ENCODE data around the gene OTC. TPM values are rescaled to one million over a fixed set of nuclear protein-coding genes. Genes with fewer than 3 reads are reported as not detected.

OTC gene
- total and polyA plus RNA-seq, 2 experiments from 2014 or later: 16.2 to 37.8 TPM

GRCh38 chrX:38409289-38409688 is 56.9 kb downstream of the OTC start:
- H3K27ac ChIP-seq: no peak overlapping the region
- no peaks in the 10 kb centered on the region for H3K79me2 ChIP-seq
- H3K4me2 ChIP-seq: no peak overlapping the region
- no peaks in the 10 kb centered on the region for H3K27me3 ChIP-seq
- no peaks in the 10 kb centered on the region for H3K4me1 ChIP-seq (ENCODE audit: insufficient read depth)
- TF ChIP-seq EZH2 (IDR thresholded peaks at IDR 0.05; ENCODE audit: borderline replicate concordance): no peak
- no peak for TF ChIP-seq CTCF (IDR thresholded peaks at IDR 0.05; ENCODE audit: poor library complexity)
- no peaks in the 10 kb centered on the region for H4K20me1 ChIP-seq (ENCODE audit: insufficient read depth, poor library complexity, severe bottlenecking)
- H3K4me3 ChIP-seq: no peak overlapping the region
- H3K36me3 ChIP-seq (replicated peaks; ENCODE audit: insufficient read depth, low read depth): no peaks in the 10 kb centered on the region
- H3K9me2 ChIP-seq (replicated peaks; ENCODE audit: insufficient read depth): no peaks in the 10 kb centered on the region
- H2AFZ ChIP-seq: no peak overlapping the region
- H3K9me3 ChIP-seq (ENCODE audit: low read depth): no peaks in the 10 kb centered on the region
- DNase-seq (ENCODE audit: low spot score): no peak

DNA sequence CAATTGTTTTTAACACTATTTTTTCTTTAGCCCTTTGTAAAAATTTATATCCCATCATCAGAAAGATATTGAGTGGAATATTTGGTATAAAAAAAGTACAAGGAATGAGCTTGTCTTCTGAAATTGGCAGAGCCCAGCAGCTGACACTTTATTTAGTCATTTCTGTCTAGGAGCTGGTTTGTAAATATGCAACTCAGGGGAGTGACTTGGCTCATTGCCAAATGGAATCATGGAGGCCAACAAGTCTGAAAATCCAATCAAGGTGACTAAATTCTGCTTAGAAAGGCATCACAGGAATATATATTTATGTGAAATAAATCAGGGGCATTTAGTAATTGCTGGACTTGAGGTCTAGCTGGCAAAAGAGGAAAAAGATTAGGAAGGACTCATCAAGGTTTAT is 74.4 kb downstream of the OTC start:
- Histone ChIP-seq H2AFZ (no peak overlapping the region), H3K4me1 (ENCODE audit: insufficient read depth) (no peaks in the 10 kb centered on the region), H3K36me3 (replicated peaks; ENCODE audit: insufficient read depth, low read depth) (no peaks in the 10 kb centered on the region), H3K4me3 (no peak overlapping the region), H3K9me2 (replicated peaks; ENCODE audit: insufficient read depth) (no peaks in the 10 kb centered on the region), H3K9me3 (ENCODE audit: low read depth) (no peaks in the 10 kb centered on the region), H3K4me2 (no peak overlapping the region), H3K27me3 (no peaks in the 10 kb centered on the region), H4K20me1 (ENCODE audit: insufficient read depth, poor library complexity, severe bottlenecking) (no peaks in the 10 kb centered on the region), H3K79me2 (no peaks in the 10 kb centered on the region), H3K27ac (no peak overlapping the region)
- DNase-seq (ENCODE audit: low spot score): peak; percentile 11
- no peak for TF ChIP-seq EZH2phosphoT487 (IDR thresholded peaks at IDR 0.05; ENCODE audit: low read depth, severe bottlenecking, unreplicated experiment)
- no peak for TF ChIP-seq CTCF (IDR thresholded peaks at IDR 0.05; ENCODE audit: poor library complexity)
- TF ChIP-seq EZH2 (IDR thresholded peaks at IDR 0.05; ENCODE audit: borderline replicate concordance): no peak

DNA sequence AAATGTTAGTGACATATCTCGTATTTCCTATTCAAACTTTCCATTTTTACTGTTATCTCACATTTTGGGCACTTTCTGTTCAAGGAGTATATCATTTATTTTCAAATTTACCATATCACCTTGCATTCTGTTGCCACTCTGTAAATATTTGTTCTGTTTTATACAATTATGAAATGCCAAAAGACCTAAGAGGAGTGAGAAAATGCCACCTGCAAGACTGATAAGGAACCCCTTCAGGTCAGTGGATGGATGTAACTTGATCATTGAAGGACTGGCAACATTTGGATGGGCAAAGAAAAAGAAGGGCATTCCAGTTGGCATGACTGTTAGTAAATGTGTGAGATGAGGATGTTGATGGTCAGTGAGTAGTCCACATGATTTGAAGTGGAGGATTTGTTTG is 79.1 kb downstream of the OTC start:
- no peaks in the 10 kb centered on the region for H3K4me1 ChIP-seq (ENCODE audit: insufficient read depth)
- no peaks in the 10 kb centered on the region for H3K9me2 ChIP-seq (replicated peaks; ENCODE audit: insufficient read depth)
- no peak for DNase-seq (ENCODE audit: low spot score)
- H2AFZ ChIP-seq: no peak overlapping the region
- 52% methylated on average over 1 of the region's 1 CpG for WGBS (ENCODE audit: low lambda C conversion rate, missing lambda C conversion rate)
- H3K36me3 ChIP-seq (replicated peaks; ENCODE audit: insufficient read depth, low read depth): no peaks in the 10 kb centered on the region
- no peak overlapping the region for H3K4me3 ChIP-seq
- no peaks in the 10 kb centered on the region for H4K20me1 ChIP-seq (ENCODE audit: insufficient read depth, poor library complexity, severe bottlenecking)
- no peak overlapping the region for H3K27ac ChIP-seq
- H3K79me2 ChIP-seq: no peaks in the 10 kb centered on the region
- TF ChIP-seq EZH2phosphoT487 (IDR thresholded peaks at IDR 0.05; ENCODE audit: low read depth, severe bottlenecking, unreplicated experiment) (no peak), CTCF (IDR thresholded peaks at IDR 0.05; ENCODE audit: poor library complexity) (no peak), EZH2 (IDR thresholded peaks at IDR 0.05; ENCODE audit: borderline replicate concordance) (no peak)
- H3K4me2 ChIP-seq: no peak overlapping the region
- H3K27me3 ChIP-seq: no peaks in the 10 kb centered on the region
- no peaks in the 10 kb centered on the region for H3K9me3 ChIP-seq (ENCODE audit: low read depth)

GRCh38 chrX:38435130-38435529 is 82.7 kb downstream of the OTC start:
- WGBS (ENCODE audit: low lambda C conversion rate, missing lambda C conversion rate): 91% methylated on average over 1 of the region's 1 CpG
- H3K4me2 ChIP-seq: no peak overlapping the region
- H2AFZ ChIP-seq: no peak overlapping the region
- H3K27ac ChIP-seq: no peak overlapping the region
- no peak overlapping the region for H3K4me3 ChIP-seq
- H3K4me1 ChIP-seq (ENCODE audit: insufficient read depth): no peaks in the 10 kb centered on the region
- no peaks in the 10 kb centered on the region for H3K27me3 ChIP-seq
- no peak for DNase-seq (ENCODE audit: low spot score)
- H3K79me2 ChIP-seq: no peaks in the 10 kb centered on the region
- H3K9me2 ChIP-seq (replicated peaks; ENCODE audit: insufficient read depth): no peaks in the 10 kb centered on the region
- no peaks in the 10 kb centered on the region for H3K36me3 ChIP-seq (replicated peaks; ENCODE audit: insufficient read depth, low read depth)
- H4K20me1 ChIP-seq (ENCODE audit: insufficient read depth, poor library complexity, severe bottlenecking): no peaks in the 10 kb centered on the region
- no peaks in the 10 kb centered on the region for H3K9me3 ChIP-seq (ENCODE audit: low read depth)
- TF ChIP-seq EZH2phosphoT487 (IDR thresholded peaks at IDR 0.05; ENCODE audit: low read depth, severe bottlenecking, unreplicated experiment): no peak
- no peak for TF ChIP-seq EZH2 (IDR thresholded peaks at IDR 0.05; ENCODE audit: borderline replicate concordance)
- TF ChIP-seq CTCF (IDR thresholded peaks at IDR 0.05; ENCODE audit: poor library complexity): no peak

All from hepatocyte (in vitro differentiated cells).